NK-92 treated with Interleukin-12 subunit alpha and Interleukin-12 subunit beta, amount 100 ng/mL, for 24 hours (cell line): ENCODE measurements around the gene NKAIN1.
"Not testable (repeated sequence)": the region's sequence is repeated elsewhere in the genome, so short reads cannot be mapped to it uniquely, and the experiment has no call there.

Experiments
- DNase-seq: peaks from one replicate; lab custom pipeline; 2025; lab: John Stamatoyannopoulos, UW

The NKAIN1 gene

DNA sequence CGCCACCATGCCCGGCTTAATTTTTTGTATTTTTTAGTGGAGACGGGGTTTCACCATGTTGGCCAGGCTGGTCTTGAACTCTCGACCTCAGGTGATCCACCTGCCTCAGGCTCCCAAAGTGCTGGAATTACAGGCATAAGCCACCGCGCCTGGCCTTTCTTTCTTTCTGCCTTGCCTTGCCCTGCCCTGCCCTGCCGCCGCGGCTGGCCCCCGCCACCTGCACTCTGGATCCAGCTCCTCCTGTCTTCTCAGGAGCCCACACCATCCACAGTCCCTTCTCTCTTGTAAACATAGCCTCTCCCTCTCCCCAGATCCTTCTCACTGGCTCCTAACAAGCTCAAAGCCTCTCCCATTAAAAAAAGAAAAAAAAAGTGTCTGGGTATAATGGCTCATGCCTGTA is 44.4 kb downstream of the NKAIN1 start:
- DNase-seq = not testable (repeated sequence)

DNA sequence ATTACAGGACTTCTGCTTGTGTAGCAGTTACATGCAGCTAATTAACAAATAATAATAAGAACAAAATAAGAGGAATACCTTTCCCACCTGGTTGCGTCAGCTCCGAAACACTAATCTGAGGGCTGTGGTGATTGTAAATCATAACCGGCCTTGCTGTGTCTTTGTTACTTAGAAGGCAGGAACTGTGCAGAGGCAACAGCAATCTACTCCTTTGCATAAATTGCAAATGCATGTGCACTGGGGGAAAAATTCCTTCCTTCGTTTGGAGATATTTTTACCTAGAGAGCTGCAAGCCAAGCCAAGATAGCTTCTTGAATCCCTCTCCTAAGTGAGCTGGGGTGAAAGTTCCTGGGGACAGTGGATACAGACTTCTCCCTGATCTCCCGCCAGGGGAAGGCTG is 46.0 kb downstream of the NKAIN1 start:
- no peak for DNase-seq

DNA sequence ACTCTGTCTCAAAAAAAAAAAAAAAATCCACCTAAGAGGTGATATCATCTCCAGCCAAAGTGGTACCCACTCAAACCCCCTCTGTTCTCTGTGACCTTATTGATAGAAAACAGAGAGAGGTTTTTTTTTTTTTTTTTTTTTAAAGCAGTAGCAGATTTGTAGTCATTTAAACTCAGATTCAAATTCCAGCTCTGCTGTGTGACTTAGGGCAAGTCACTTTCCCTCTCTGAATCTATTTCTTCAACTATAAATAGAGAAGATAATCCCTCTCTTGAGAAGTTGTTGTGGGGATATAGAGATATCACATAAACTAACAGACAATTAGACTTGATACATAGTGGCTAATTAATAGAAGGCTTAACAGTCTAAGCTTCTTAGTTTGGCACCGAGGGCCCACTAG is 48.4 kb downstream of the NKAIN1 start:
- DNase-seq = no peak

DNA sequence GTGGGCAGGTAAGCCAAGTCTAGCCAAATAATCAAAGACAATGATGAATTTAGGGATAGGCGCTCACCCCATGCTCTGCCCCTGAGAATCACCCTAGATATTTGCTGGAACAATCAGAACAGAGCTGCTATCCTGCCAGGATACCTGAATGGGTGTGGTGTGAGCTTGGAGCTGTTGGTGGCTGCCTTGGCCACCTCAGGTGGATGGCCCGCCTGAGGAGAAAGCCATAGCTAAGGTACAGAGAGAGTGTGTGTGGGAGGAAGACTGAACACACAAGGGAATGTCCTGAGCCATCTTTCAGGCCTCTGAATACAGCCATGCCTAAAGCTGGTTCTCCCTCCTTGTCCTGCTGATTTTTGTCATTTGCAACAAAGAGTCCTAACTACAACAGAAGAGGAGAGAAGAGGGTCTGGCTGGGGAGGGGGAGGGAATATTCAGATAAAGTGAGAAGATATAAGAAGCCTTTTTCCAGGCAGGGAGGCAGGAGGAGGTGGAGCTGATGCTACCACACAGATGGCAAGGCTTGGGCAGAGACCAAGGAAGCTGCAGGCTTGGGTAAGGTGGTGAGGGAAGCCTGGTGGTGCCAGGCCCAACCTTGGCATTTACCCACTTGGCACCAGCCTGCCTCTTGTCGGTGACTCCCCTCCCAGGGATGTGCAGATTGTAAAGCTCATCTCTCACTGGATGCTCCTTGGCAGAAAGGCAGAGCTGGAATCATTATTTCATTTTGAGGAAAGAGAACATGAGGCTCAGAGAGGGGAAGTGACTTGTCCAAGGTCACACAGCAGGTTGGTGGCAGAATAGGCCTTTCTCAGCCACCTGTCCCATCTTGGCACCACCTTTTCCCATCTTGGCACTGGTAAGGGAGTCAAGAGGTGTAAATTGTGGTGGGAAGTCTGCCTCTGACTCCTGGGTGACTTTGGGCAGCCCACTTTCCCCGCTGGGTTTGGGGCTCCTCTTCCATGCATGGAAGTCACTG is 49.7 kb downstream of the NKAIN1 start:
- no peak for DNase-seq

DNA sequence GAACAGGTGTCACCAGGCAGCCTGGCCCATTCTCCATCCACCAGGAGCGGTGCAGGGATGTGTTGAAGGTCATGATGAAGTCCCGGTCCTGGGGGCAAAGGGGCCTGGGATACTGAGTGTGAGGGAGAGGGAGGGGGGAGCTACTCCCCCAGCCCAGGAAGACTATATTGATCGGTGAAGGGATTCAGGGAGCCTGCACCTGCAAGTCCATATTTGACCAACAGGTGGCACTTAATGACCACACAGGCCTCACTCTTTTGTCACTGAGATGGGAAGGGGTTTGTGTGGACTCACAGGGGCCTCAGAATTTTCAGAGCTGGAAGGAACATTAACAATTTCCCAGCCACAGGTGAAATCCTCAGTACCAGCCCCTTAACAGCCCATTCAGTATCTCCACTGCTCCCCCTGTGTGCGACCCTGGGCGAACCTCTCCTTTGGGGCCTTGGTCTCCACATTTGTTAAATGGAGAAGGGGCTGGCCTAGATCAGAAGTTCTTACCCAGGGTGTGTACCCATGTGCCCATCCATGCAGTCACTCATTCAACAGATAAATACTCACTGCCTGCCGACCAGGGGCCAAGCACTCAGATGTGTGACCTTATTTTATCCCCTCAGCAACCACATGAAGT is 55.6 kb downstream of the NKAIN1 start:
- DNase-seq = no peak

DNA sequence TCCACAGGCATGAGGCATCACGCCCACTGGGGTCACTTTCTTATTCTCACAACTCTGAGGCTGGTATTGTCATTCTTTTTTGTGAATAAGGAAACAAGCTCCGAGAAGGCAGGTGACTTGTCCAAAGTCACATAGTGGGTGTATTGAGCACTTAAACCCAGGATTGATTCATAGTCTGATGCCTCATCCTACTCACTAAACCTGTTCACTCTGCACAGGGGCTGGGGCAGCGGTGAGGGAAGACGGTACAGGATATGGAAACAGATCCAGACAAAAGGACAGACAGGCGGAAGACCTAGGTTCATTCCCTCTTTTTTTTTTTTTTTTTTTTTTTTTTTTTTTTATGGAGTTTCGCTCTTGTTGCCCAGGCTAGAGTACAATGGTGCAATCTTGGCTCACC is 56.6 kb downstream of the NKAIN1 start:
- DNase-seq = no peak

DNA sequence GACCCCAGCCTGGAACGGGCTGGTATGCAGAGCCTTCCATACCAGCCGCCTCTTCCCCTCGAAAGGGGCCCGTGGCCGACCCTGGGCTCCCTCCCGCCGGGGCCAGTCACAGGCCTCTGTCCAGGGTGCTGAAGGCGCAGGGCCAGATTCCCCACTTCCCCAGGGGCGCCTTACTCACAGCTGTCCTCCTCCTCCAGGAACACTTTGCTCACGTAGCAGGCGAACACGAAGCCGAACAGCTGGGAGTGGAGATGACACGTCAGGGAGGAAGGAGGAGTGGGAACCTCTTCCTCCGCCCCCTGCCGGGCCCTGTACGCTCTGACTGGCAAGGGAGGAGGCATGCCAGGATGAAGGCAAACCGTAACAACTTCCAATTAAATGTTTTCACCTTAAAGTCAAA is 57.3 kb downstream of the NKAIN1 start:
- DNase-seq = no peak

DNA sequence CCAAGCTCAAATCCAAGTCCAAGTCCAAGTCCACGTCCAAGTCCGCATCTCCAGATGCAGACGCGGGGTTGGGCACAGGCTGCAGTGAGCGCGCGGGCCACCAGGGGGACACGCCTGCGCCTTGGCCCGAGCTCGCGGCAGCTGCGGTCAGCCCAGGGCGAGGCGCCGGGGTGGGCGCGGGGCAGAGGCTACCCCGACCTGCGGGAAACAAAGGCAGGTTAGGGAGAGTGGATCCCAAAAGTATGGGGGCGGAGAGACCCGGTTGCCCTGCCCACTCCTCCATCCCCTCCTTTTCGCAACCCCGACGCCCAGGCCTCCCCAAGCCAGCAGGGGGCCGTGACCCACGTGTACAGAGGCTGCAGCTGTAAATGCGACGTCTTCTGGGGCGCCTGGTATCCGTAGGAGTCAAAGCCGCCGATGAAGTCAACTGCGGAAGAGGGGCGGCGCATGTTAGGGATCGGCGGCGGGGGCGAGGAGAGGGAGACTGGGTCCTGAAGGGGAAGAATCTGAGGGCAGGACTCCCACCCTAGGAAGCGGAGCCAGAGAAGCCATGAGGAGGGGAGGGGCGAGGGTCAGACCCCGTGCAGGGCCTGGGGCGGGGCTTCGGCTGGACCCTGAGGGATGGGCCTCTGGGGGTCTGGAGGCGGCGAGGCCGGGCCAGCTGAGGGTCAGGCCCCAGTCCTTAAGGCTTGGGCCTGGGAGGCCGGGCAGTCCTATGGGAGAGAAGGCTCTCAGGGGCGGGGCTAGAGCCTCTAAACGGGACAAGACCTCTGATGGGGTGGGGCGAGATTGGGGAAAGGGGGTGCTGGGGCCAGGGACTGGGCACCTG is 58.0 kb downstream of the NKAIN1 start:
- no peak for DNase-seq

DNA sequence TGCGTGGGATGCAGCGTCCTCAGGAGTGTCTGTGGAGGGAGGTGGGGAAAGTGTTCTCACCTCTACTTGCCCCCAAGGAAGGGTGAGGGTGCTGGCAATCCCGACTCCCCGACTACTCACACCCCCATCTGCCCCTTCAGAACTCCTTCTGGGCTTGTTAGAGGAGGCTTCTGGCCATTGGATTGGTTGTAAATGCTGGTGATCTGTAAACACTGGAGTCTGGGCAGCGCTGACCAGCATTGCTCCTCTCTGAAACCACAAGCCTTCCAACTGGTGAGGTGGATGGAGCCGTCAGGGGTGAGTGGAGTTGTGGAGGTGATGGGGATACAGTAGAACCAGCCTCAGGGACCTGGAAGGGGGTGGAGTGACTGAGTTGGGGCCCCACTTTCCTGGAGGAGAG is 59.3 kb downstream of the NKAIN1 start:
- DNase-seq = no peak

DNA sequence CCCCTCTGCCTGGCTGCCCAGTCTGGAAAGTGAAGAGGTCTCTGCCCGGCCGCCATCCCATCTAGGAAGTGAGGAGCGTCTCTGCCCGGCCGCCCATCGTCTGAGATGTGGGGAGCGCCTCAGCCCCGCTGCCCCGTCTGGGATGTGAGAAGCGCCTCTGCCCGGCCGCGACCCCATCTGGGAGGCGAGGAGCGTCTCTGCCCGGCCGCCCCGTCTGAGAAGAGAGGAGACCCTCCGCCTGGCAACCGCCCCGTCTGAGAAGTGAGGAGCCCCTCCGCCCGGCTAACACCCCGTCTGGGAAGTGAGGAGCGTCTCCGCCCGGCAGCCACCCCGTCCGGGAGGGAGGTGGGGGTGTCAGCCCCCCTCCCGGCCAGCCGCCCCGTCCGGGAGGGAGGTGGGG is 63.4 kb downstream of the NKAIN1 start:
- DNase-seq = not testable (repeated sequence)

DNA sequence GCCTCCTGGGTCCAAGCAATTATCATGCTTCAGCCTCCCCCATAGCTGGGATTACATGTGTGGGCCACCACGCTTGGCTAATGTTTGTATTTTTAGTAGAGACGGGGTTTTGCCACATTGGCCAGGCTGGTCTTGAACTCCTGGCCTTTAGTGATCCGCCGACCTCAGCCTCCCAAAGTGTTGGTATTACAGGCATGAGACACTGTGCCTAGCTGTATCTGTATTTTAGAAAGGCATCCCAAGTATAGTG is 69.3 kb downstream of the NKAIN1 start:
- DNase-seq = no peak

DNA sequence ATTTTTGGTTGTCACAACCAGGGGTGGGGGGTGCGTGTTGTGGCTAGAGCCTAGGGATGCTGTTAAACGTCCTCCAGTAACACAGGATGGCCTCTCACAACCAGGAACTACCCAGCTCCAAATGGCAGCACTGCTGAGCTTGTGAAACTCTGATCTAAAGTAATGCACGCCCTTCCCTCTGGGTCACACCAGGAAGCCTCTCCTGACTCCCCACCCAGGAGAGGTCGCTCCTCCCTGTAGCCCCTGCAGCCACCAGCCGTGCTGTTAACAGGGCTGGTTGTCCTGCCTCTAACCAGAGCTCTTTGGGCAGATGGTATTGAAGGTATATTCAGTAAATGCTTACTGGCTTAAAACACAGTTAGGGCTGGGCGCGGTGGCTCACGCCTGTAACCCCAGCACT is 73.2 kb downstream of the NKAIN1 start:
- DNase-seq = no peak

DNA sequence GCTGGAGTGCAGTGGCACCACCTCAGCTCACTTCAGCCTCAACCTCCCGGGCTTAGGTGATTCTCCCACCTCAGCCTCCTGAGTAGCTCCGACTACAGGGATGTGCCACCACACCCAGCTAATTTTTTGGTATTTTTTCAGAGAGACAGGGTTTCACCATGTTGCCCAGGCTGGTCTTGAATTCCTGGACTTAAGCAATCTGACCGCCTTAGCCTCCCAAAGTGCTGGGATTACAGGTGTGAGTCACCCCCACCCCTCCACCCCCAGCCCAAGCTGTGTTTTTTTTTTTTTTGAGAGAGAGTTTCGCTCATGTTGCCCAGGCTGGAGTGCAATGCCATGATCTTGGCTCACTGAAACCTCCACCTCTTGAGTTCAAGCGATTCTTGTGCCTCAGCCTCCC is 75.4 kb downstream of the NKAIN1 start:
- DNase-seq = no peak

DNA sequence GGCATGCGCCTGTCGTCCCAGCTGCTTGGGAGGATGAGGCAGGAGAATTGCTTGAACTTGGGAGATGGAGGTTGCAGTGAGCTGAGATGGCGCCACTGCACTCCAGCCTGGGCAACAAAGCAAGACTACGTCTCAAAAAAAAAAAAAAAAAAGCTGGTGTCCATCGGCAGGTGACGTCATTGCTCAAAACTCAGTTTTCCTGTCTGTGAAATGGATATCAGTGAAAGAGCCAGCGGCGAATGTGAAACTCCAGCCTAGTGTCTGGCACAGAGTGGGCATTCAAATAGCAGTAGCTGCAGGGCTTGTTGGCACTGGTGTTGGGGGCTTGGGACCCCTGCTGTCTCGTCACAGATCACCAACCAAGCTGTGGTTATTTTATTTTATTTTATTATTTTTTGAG is 75.8 kb downstream of the NKAIN1 start:
- no peak for DNase-seq

DNA sequence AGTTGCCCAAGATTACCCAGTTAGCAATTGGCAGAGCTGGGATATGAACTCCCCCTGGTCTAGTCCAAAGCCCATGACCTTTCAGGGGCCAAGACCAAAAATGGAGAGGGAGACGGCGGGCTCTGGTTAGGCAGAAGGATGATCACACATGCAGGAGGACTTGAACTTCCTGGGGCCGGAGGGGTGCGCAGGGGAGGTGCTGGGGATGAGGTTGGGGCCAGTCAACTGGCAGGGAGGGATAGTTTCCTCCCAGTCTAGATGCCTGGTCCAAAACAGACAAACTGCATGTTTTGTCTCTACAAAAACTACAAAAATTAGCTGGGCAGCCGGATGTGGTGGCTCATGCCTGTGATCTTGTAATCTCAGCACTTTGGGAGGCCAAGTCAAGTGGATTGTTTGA is 78.1 kb downstream of the NKAIN1 start:
- DNase-seq = no peak

DNA sequence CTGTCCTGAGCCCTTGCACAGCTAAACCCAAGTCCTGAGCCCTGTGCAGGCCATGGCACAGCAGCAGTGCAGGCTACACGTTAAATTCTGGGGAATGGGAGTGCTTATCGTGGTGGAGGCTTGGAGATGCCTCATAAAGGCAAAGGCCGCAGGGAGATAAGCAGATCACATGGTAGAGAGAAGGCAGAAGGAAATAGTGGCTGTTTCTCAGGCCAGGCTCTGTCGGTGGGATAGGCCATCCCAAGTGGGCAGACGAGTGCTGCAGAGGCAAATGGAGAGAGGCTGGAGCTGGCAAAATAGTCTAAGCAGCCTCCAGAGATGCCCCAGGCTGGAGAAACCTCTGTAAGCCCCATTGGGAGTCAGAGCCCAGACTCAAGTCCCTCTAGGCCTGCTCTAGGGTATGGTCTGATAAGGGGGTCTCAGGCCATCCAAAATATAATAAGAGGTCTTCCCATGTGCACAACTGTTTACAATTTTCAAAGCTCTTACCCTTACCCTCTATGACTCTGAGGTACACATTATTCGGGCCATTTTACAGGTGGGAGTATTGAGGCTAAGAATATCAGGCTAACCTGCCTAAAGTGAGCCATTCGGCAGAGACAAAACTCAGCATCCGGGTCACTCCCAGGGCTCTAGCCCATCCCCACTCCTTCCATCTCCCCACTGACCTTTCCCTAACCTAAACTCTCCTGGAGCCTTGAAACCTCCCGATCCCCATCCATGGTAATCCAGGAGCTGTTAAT is 79.6 kb downstream of the NKAIN1 start:
- no peak for DNase-seq

DNA sequence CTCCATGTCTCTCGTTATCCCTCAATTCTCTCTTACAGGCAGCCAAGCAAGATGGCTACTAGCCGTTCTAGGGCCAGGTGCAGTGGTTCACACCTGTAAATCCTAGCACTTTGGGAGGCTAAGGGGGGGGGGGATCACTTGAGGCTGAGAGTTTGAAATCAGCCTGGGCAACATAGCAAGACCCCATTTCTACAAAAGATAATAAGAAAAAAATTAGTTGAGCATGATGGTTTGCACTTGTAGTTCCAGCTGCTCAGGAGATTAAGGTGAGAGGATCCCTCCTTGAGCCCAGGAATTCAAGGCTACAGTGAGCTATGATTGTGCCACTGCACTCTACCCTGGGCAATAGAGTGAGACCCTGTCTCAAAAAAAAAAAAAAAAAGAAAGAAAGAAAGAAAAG is 80.4 kb downstream of the NKAIN1 start:
- DNase-seq = no peak

DNA sequence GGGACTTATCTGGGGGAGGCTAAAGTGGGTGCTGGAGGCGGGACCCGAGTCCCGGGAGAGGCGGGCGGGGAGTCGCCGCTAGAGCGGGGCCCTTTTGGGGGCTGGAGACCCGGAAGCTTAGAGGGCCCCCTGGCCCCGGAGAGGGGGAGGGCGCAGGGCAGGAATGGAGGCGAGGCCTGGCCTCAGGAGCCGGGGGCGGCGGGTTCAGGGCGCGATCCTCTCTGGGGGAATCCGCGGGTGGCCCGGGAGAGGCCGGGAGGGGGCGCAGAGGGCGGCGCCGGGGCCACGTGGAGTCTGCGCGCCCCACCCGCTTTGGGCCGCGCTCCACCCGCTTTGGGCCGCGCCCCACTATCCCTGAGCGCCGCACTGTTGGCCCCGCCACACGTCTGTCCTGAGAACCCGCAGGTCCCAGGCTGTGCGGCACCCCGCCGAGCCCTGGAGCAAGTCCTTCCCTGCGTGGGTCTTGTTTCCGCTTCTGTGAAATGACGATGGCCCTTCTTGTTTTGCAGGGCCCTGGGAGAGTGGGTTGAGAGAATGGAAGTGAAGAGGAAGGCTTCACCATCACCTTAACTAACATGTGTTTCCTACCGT is 84.4 kb downstream of the NKAIN1 start:
- no peak for DNase-seq

DNA sequence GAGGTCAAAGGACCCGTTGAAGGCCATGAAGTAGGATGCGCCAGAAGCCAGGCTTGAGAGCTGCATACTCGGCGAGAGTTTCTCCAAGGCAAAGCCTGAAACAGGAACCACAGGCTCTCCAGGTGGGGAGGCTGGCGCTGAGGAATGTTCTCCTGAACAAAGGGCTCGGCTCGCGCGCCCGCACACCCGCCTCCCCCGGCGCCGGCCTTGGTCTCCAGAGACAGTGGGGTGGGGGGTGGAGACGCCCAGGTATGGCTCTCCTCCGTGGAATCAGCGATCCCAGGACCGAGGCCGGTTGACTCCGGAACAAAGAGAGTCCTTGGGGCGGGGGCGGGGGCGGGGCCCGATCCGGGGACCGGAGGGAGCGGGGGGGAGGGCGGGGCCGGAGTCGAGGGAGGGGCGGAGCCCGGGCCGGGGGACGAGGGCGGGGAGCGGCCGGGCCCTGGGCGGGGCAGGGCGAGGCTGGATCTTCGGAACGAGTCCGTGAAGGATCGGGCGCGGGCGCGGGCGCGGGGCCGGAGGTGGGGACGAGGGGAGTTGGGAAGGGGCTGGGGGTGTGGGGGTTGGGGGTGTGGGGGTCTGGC is 85.0 kb downstream of the NKAIN1 start:
- no peak for DNase-seq

DNA sequence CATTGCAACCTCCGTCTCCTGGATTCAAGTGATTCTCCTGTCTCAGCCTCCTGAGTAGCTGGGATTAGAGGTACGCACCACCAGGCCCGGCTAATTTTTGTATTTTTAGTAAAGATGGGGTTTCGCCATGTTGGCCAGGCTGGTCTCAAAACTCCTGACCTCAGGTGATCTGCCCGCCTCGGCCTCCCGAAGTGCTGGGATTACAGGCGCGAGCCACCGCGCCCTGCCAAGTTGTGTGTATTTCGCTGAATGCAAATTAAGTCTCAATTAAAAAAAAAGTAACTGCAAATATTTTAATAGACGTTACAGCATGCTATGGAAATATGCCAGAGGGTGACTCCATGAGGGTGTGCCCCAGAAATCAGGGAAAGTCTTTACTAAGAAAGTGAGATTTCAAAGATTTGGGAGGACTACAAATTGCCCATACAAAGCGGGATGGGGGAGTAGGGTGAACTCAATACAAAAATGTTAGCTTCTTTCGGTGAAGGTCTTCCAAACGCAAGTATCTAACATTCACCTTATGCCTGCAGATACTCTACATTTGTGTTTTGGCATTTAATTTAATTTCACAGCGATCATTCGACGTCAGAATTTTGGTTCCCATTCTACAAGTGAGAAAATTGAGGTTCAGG is 85.6 kb downstream of the NKAIN1 start:
- DNase-seq = no peak

DNA sequence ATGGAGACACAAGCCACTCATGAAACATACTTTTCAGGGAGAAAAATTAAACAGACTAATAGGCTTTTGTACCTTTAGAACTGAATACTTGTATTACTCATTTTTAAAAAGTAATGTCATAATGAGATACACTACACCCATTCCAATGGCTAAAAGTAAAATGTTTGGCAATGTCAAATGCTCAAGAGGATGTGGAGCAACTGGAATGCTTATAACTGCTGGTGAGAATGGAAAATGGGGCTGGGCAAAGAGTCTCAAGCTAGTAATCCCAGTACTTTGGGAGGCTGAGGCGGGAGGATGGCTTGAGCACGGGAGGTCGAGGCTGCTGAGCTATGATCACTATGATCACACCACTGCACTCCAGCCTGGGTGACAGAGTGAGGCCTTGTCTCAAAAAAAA is 86.3 kb downstream of the NKAIN1 start:
- no peak for DNase-seq
